ENCODE data around the gene DMBT1.
"Not testable (repeated sequence)": the region's sequence is repeated elsewhere in the genome, so short reads cannot be mapped to it uniquely, and the experiment has no call there.

Gene DMBT1

DNA sequence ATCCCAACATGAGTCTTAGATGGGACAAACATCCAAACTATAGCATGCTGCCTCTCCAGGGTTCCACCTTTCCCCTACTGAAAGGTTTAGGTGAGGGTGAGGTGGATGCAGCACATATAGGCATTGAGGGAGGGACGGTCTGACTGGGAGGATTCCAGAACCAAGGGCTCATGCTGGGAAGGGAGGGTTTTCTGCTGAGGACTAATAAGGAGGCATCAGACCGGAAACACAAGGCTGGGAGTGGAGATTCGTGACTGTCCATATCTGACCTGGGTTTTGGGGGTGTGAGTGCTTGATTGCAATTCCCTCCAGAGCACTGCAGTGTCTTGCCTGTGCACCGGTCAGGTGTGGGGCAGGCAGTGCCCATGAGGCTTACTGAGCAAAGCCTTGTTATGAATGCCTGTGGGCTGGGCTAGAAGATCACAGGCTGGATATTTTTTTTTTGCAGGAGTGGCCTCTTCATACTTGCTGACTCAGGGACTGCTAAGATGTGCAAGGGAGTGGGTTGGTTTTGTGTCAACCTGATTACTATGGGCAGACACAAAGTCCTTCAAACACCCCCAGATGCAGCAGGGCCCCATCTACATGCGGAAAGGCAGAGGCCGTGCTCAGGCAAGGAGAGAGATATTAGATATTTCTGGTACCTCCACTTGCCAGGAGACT is 26.7 kb downstream of the DMBT1 start:
- DNase-seq (ENCODE audit: low spot score): no peak

DNA sequence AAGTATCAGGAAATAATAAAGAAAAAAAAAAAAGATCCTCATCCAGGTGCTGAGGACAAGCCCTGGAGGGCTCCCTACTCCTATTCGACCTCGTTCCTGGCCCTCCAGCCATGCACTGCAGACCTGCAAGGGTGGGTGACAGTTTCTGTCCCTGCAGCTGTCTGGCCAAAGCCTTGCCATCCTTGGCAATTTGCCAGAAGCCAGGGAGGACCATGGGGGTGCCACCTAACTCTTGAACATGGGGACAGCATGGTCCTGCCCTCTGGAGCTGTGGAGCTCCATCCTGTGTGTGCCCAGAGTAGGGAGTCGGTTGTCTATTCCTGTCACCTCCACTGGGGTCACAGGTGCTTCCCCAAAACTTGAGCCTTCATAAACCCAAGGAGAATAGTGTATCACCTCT is 27.8 kb downstream of the DMBT1 start:
- no peak for DNase-seq (ENCODE audit: low spot score)

DNA sequence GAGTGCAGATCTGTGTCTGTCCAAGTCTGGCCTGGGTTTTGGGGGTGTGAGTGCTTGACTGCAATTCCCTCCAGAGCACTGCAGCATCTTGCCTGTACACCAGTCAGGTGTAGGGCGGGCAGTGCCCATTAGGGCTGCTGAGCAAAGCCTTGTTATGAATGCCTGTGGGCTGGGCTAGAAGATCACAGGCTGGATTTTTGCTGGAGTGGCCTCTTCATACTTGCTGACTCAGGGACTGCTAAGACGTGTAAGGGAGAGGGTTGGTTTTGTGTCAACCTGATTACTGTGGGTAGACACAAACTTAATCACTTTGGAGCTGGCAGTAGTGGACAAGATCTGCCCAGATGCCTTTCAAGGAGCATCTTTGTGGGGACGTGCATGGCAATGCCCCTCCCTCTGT is 29.6 kb downstream of the DMBT1 start:
- no peak for DNase-seq (ENCODE audit: low spot score)

DNA sequence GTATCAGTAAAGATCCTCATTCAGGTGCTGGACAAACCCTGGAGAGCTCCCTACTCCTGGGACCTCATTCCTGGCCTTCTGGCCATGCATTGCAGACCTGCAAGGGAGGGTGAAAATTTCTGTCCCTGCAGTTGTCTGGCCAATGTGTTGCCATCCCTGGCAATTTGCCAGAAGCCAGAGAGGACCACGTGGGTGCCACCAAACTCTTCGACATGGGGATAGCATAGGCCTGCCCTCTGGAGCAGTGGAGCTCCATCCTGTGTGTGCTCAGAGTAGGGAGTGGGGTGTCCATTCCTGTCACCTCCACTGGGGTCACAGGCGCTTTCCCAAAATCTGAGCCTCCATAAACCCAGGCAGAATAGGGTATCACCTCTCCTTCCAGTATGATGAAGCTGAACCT is 31.2 kb downstream of the DMBT1 start:
- DNase-seq (ENCODE audit: low spot score): no peak

DNA sequence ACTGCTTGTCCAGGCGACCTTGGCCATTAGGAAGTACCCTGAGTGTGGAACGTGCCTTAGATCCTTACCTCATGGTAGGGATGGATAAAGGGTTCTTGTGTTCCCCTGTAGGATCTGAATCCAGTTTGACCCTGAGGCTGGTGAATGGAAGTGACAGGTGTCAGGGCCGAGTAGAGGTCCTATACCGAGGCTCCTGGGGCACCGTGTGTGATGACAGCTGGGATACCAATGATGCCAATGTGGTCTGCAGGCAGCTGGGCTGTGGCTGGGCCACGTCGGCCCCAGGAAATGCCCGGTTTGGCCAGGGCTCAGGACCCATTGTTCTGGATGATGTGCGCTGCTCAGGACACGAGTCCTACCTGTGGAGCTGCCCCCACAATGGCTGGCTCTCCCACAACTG is 31.6 kb downstream of the DMBT1 start:
- no peak for DNase-seq (ENCODE audit: low spot score)

DNA sequence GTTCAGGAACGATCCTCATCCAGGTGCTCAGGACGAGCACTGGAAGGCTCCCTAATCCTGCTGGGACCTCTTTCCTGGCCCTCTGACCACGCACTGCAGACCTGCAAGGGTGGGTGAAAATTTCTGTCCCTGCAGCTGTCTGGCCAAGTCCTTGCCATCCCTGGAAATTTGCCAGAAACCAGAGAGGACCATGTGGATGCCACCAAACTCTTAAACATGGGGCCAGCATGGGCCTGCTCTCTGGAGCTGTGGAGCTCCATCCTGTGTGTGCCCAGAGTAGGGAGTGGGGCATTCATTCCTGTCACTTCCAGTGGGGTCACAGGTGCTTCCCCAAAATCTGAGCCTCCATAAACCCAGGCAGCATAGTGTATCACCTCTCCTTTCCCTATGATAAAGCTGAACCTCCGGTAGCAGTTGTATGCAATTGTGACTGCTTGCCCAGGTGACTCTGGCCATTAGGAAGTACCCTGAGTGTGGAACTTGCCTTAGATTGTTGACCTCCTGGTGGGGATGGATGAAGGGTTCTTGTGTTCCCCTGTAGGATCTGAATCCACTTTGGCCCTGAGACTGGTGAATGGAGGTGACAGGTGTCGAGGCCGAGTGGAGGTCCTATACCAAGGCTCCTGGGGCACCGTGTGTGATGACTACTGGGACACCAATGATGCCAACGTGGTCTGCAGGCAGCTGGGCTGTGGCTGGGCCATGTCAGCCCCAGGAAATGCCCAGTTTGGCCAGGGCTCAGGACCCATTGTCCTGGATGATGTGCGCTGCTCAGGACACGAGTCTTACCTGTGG is 57.1 kb downstream of the DMBT1 start:
- DNase-seq (ENCODE audit: low spot score): no peak

DNA sequence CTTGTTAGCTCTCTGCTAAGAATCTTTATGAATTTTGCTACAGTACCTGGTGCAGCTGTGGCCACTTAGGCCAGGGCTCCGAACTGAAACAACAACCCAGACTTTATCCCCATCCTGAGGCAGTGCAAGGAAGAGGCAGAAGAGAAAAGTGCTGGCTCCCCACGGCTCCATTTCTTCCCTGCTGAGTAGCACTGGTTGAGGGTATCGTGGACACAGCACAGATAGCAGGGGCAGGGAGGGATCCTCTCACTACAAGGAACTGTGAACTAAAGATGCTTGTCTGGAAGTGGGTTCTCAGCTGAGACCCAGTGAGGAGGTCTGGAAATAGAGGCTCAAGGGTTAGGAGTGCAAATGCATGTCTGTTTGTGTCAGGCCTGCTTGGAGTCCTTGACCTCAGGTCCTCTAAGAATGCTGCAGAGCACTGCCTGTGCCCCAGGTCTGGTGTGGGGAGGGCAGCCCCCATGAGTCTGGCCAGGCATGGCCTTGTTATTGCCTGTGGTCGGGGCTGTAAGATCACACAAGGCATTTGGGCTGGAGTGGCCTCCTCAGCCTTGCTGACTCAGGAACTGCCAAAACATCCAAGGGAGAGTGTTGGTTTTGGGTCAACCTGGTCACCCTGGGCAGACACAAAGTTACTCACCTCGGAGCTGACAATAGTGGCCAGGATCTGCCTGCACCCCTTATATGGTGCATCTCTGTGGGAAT is 58.1 kb downstream of the DMBT1 start:
- DNase-seq (ENCODE audit: low spot score): no peak

DNA sequence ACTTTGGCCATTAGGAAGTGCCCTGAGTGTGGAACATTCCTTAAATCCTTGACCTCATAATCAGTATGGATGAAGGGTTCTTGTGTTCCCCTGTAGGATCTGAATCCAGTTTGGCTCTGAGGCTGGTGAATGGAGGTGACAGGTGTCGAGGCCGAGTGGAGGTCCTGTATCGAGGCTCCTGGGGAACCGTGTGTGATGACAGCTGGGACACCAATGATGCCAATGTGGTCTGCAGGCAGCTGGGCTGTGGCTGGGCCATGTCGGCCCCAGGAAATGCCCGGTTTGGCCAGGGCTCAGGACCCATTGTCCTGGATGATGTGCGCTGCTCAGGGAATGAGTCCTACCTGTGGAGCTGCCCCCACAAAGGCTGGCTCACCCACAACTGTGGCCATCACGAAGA is 60.4 kb downstream of the DMBT1 start:
- DNase-seq (ENCODE audit: low spot score): not testable (repeated sequence)

DNA sequence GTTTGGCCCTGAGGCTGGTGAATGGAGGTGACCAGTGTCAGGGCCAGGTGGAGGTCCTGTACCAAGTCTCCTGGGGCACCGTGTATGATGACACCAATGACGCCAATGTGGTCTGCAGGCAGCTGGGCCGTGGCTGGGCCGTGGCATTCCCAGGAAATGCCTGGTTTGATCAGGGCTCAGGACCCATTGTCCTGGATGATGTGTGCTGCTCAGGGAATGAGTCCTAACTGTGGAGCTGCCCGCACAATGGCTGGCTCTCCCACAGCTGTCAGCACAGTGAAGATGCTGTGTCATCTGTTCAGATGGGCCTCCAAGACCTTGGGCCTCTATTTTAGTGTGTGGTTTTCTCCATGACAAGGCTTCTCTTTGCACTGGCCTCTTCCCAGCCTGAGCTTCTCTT is 64.0 kb downstream of the DMBT1 start:
- no peak for DNase-seq (ENCODE audit: low spot score)

DNA sequence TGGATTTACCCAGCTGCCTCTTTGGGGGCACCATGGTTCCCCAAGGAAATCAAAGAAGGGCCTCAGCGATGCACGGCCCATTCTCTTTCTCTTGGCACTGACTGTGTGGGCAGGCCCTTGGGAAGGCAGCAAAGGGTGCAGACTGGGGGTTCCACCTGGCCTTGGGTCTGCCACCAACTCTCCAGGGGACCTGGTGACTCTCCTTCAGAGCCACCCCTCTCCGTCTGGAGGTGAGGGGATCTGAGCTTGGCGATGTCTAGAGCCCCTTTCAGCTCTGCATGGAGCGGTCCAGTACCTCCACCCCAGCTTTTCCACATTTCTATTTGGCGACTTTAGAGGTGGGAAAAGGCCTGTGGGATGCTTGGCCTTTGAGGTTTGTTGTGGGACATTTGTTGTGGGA is 70.0 kb downstream of the DMBT1 start:
- DNase-seq (ENCODE audit: low spot score): no peak

DNA sequence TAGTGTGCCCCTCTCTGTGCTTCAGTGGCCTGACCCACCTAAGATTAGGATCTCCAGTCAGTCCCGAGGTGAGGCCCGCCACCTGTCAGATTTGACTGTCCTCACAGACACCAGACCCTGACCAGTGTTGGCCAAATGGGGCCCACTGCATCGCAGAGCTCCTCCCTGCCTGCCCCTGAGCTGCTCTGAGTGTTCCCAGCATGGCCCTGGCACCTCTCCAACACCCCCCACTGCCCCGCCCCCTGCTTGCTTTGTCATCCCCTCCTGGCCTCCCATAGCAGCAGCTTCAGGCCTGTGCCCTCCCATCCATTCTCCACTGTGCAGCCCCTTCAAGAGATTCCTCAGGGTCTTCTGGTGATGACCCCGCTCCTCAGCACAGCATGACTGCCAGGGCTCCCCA is 71.5 kb downstream of the DMBT1 start:
- no peak for DNase-seq (ENCODE audit: low spot score)

DNA sequence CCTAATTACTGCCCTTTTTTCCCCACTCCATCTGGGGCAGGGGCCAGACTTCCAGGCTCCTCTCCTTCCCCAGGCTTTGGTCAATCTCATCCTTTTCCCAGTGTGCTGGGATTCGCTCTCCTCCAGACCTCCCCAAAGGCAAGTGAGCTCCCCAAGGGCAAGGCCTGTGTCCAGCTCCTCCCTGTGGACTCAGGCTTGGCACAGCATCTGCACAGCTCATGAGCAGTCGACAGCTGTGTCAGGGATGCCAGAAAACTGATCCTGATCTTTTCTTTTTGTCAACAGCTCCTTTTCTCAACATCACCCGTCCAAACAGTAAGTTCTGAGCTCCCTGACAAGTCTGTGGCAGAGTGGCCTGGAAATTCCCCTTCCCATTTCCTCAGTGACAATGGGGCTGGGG is 72.0 kb downstream of the DMBT1 start:
- DNase-seq (ENCODE audit: low spot score): no peak

DNA sequence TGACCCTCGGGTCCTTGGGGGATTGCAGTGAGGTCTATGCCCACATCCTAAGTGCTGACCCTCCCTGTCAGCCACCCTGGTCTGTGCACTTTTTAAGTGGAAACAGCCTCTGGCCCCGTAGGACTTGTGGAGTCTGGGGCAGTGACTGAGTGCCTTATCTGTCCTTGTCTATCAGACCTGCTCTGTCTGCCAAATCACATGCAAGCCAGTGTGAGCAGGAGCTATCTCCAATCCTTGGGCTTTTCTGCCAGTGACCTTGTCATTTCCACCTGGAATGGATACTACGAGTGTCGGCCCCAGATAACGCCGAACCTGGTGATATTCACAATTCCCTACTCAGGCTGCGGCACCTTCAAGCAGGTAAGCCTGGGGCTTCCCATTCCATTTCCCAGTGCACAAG is 76.4 kb downstream of the DMBT1 start:
- DNase-seq (ENCODE audit: low spot score): no peak

DNA sequence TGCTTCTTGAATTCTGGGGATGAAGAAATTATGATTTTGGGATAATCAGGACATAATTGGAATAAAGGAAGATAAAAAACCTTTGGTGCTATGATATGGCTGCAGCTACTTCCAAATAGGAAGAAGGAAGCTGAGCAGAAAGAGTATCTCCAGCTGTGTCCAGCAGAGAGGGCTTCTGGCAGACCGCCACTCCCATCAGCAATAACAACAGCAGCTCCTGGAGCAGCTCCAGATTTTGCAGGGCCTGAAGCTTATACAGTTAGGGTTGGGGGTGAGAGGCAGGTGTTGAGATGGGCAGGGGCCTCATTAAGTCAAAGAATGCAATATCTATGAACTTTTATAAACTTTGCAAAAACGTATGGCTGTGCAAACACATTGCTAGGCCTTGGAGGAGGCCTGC is 76.8 kb downstream of the DMBT1 start:
- DNase-seq (ENCODE audit: low spot score): peak; percentile 43

DNA sequence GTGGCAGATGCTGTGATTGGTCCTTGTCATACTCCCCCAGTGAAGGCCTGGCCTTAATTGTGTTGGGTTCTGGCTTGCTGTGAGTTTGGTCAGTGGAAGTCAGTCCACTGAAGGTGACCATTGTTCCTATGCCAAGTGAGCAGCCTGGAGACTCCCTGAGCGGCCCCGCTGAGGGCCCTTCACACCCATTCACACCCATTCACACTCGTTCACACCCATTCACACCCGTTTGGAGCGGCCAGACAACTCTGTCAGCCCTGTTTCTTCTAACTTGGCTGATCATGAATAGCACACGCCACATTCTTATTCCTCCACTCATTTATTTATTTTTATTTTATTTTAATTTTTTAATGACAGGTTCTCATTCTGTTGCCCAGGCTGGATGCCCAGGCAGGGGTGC is 77.6 kb downstream of the DMBT1 start:
- DNase-seq (ENCODE audit: low spot score): no peak

DNA sequence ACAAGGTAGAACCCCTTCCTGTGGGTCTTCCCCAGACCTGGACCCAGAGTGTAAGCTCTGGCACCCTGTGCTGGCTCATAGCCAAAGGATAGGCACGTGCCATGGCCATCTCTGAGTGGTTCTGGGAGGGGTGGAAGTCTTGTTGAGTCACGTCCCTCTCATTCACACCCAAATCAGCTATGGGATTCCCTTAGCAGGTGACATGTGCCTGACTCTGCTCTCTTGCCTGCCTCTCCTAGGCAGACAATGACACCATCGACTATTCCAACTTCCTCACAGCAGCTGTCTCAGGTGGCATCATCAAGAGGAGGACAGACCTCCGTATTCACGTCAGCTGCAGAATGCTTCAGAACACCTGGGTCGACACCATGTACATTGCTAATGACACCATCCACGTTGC is 79.2 kb downstream of the DMBT1 start:
- DNase-seq (ENCODE audit: low spot score): no peak

DNA sequence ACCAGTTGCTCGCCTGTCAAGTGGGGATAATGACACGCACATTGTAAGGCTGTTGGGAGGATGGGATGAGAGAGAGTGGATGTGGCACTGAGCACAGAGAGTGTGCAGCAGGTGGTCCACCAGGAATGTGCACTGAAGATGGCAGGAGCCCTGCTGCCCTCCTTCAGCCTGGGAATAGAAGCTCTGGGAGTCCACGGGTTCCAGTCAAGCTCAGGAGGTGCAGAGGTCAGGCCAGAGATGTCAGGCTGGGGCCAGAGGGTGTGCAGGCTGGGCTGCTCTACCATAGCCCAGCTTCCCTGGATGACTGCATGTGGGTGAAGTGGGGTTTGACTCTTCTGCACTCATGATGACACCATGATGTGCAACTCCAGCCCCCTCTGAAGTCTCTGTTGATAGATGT is 80.4 kb downstream of the DMBT1 start:
- DNase-seq (ENCODE audit: low spot score): no peak

DNA sequence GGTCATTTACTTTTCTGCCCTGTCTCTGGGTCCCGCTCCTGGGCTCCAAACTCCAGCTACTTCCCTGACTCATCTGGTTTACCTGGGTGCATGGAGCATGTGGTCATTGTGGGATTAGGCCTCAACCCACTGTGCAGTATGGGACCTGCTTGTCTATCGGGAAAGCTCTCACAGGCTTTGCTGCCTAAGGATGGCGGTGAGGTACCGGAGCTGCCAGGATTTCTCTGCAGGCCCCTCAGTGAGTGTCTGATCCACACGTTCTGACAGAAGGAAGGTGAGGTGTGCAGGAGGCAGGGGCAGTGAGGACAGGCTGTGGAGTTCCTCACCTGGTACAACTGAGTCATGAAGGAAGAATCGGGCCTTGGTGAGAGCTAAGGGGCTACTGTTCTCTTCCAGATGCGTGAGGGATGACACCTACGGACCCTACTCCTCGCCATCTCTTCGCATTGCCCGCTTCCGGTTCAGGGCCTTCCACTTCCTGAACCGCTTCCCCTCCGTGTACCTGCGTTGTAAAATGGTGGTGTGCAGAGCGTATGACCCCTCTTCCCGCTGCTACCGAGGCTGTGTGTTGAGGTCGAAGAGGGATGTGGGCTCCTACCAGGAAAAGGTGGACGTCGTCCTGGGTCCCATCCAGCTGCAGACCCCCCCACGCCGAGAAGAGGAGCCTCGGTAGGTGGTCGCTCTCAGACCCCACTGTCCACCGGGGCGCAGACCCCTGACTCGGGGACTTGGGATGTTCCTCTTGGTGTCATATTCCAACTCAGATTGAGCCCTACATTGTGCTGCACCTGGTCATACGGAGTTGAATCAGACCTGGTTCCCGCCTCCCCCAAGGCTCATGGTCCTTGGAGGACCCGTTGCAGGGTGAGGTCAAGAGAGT is 82.4 kb downstream of the DMBT1 start:
- DNase-seq (ENCODE audit: low spot score): no peak

DNA sequence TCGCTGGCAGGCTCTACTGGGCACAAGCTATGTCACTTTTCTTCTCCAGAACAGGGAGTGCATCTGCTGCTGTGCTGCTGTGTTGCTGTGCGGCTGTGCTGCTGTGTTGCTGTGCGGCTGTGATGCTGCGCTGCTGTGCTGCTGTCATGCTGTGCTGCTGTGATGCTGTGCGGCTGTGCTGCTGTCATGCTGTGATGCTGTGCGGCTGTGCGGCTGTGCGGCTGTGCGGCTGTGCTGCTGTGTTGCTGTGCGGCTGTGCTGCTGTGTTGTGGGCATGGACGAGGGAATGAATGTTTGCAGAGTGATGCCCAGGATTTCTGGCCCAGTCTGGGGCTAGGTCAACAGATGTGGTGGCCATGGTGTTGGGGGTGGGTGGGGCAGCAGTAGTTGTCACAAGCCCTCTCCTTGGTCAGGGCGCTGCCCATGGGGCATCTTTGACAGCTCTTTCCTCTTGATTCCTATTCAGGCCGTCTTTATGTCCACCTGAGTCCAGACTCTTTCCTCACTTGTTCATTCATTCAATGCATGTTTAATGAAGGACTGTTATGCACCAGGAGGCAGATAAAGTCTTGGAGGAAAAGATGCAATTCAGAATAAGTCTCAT is 83.5 kb downstream of the DMBT1 start:
- no peak for DNase-seq (ENCODE audit: low spot score)

DNA sequence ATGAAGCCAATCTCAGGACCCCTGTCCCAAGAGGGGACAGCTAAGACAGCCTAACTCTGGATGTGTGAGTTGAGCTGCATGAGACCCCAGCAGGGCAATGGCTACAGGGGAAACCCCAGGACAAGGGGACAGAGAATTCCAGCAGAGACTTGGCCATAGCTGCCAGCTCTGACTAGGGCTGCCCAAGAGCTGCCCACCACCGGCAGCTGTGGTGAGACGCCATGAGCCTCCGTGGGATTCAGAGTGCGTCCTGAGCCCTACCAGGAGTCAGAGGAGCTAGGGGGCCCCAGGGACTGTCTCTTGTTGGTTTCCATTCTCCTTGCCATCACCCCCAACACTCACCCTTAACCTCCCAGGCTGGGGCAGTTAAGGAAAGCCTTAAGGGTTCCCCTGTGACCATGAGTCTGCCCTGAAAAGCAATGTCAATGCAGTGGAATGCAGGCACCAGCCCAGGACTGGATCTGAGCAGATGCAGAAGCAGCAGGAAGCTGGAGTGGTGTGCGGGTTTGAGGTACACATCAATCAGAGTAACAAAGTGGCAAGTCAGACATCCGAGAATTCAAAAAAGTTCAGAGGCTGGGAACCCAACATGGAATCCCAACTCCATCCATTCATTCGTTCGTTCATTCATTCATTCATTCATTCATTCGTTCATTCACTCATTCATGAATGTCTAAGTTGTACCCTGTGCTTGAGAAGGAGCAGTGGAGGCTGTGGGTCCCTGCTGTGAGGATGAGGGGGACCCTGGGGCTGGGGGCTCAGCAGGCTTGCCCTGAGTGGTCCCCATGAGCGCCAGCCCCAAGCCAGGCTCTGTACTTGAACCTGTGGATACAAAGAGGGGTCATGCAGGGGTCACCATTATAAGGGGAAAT is 86.2 kb downstream of the DMBT1 start:
- no peak for DNase-seq (ENCODE audit: low spot score)

Measured in Ammon's horn (tissue), 1 donor.